ENCODE measurements around the gene ZNF660.

Gene ZNF660

GRCh38 chr3:44642337-44642736 is 57.6 kb downstream of the ZNF660 start:
- no peak for DNase-seq

GRCh38 chr3:44643024-44643423 is 58.3 kb downstream of the ZNF660 start:
- no peak for DNase-seq

GRCh38 chr3:44647771-44648170 is 63.0 kb downstream of the ZNF660 start:
- DNase-seq, result no peak

DNA sequence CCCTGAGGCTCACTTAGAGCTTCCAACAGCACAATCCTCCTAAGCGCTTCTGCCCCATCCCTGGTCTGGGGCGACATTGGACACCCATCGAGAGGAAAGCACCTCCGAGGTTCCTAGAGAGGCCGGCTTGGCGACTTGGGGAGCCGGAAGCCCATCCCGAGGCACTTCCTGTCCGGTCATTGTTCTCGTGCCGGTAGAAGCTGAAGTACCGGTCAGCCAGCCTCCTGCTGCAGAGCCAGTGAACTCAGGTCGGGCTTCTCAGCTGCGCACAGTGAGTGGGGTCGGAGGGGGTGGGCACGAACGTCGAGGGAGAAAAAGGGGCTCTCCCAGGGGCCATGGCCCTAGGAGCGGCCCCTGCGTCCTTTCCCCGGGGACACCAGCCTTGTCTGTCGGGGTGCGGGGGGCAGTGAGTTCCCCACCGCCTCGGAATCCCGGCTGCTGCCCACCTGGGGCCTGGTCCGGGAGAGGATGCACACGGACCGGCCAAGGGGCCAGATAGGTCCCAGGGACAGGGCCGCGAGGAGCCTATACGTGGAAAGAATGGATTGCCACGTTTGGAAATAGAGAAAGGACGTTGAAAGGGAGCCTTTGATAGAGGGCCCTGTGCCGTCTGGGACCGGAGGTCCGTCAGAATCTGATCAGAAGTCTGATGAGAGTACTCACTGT is 63.9 kb downstream of the ZNF660 start, which contains the start of gene ZNF35:
ZNF35 (plus strand) TSS at position 169 of the 666 bp plus-strand sequence. CDS start 2,336 bp downstream, outside the sequence.
- DNase-seq, result peak; percentile 71
